ENCODE data around the gene DNAJC16. TPM values are rescaled to one million over a fixed set of nuclear protein-coding genes. Genes with fewer than 3 reads are reported as not detected.

DNAJC16 gene
- total RNA-seq, 1 experiment from 2014 or later, result 19.1 TPM

DNA sequence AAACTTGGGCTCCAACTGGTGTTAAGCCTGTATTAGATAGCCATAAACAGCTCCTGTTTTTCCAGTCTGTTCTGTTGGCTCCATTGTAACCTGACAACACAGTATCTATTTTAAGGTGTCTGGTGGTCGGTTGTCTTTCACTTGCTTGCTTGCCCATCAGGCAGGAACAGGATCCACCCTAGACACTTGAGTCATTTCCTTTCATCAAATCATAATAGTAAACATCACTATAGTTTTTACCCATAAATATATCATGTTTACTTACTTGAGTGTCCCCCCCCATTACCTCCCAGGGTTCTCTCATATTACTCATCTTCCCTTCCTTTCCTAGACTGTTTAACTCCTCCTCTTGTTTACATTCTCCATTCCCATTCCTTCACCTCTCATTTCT is 93.5 kb downstream of the DNAJC16 start:
- peak; percentile 66 for DNase-seq (ENCODE audit: low read depth)

DNA sequence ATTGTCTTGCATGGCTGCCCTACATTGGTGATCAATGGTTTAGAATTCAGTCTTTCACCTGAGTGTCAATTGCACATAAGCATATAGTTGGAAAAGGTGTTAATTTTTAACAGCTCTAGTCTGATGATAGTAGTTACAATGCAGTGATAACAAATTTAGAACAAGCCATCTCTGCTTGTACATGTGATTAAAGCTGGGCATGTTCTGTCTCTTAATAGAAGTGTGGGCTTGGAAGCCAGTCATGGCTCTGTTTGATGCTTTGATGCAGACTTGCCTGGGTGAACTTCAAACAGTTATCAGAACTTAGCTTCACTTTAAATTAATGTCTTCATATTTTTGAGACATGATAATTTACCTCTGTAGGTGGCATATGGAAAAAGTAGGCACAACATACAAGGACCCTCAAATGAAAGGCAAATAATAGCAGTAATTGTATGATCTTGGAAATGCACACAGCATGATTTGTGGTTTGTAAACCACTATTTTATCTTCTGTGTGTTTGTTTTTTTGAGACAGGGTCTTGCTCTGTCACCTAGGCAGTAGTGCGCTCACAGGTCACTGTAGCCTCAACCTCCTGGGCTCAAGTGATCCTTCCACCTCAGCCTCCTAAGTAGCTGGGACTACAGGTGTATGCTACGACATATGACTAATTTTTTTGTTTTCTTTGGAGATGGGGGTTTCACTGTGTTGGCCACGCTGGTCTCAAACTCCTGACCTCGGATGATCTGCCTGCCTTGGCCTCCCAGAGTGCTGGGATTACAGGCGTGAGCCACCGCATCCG is 94.4 kb downstream of the DNAJC16 start:
- DNase-seq (ENCODE audit: low read depth), result no peak

DNA sequence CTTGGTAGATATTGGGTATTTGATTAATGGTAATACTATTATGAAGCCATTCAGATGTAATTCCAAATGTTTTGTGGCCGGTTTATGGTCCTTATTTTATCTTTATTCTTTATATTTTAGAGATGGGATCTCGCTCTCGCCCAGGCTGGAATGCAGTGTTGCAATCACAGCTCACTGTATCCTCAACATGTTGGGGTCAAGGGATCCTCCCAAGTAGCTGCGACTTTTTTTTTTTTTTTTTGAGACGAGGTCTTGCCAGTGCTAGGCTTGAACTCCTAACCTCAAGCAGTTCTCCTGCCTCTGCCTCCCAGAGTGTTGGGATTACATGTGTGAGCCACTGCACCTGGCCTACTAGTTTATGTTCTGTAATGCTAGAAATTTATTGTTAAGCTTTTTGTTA is 95.3 kb downstream of the DNAJC16 start:
- no peak for DNase-seq (ENCODE audit: low read depth)

DNA sequence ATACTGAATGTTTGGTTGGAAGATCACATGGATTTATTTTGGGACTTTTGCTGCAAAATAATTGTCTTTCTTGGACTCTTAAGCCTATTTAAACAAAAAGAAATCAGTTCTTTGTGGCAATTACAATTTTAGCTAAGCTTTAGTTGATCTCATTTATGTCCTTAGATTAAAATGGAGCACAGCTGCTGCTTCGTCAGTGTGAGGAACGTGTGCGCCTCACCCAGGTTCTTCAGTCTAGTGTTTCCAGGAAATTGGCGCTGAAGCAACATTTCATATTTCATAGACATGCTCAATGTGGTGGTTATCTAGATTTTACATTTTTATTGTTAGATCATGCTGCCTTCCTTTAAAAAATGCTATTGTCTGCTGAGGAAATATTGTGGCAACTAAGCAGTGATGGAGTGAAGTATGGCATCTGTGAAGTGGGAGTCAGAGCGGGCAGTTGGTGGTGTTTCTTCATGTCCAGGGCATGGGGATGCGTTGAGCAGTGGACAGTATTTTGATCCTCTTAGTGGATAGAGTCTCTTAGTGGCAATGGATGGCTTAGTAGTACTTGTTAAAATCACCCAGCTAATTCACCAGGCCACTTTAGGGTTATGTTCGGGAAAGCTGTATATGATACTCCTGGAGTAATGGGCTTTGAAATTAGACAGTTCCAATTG is 96.2 kb downstream of the DNAJC16 start:
- DNase-seq (ENCODE audit: low read depth), result no peak

DNA sequence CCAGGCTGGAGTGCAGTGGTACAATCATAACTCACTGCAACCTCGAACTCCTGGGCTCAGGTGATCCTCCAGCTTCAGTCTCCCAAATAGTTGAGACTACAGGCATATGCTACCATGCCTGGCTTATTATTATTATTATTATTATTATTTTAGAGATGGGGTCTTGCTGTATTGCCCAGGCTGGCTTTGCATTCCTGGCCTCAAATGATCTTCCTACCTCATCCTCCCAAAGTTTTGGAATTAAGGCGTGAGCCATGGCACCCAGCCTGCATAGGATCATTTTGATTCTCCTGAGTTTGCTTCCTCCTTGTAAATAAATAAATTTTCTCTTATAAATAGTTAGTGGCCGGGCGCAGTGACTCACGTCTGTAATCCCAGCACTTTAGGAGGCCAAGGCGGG is 96.8 kb downstream of the DNAJC16 start:
- DNase-seq (ENCODE audit: low read depth), result no peak

DNA sequence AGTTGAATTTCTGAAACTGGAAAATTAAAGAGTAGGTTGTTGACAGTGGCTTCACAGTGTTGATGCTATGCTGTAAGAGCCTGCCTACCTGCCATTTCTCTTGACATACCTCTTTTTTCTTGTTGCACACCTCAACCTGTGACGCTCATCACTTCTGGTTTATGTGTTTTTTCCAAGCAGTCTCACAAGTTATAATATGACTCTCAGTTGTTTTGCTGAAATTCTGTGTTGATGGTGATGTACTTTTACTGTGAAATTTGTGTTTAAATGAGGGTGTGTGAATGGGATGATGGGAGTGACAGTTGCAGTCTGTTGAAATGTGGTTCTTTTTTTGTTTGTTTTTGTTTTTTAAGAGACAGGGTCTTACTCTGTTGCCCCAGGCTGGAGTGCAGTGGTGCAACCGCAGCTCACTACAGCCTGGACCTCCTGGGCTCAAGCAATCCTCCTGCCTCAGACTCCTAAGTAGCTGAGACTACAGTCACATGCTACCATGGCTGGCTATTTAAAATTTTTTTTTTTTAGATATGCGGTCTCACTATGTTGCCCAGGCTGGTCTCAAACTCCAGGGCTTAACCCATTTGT is 97.6 kb downstream of the DNAJC16 start:
- no peak for DNase-seq (ENCODE audit: low read depth)

DNA sequence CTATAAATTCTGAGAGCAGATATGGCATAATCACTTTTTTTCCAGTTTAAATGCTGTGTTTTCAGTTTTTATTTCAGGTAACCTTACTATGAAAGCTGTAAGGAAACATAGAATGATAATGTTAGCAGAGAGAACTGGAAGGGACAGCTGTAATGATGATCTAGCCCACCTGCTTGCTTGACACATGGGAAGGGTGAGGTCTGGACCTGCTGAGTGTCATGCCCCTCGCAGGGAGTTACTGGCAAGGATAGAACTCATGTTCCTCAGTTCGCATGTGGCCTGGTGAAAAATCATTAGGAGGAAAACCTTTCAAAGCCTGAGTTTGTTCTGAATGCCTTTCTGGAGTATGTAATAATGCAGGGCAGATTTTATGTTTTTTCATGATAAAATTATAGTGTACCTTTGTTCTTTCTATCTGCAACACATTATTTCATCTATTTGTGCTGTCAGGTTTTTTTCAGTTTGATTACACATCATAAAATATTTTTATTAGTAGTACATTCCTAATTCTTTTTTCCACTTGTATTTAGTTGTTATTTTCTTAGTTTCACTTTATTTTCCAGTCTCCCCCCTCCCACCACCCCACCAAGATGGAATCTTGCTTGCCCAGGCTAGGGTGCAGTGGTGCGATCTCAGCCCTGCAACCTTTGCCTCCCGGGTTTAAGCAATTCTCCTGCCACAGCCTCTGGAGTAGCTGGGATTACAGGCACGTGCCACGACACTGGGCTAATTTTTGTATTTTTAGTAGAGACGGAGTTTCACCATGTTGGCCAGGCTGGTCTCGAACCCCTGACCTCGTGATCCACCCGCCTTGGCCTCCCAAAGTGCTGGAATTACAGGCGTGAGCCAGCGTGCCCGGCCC is 98.6 kb downstream of the DNAJC16 start:
- DNase-seq (ENCODE audit: low read depth), result no peak

Other genes starting within 250 kb of the DNAJC16 start
- gene EFHD2, start 117.0 kb upstream of the DNAJC16 start, total RNA-seq (2014; rRNA removed), result 75.9 and 76.5 TPM in 2 replicates
- not detected in 2 replicates for gene CTRC, start 88.4 kb upstream of the DNAJC16 start, total RNA-seq (2014; rRNA removed)
- gene CELA2A, start 70.1 kb upstream of the DNAJC16 start, total RNA-seq (2014; rRNA removed), result not detected in 2 replicates
- gene CELA2B, start 50.7 kb upstream of the DNAJC16 start, total RNA-seq (2014; rRNA removed), result not detected in 2 replicates
- gene CASP9, start 2.6 kb upstream of the DNAJC16 start, total RNA-seq (2014; rRNA removed), result 8.2 and 11.3 TPM in 2 replicates
- 2.6 and 3.7 TPM in 2 replicates for gene AGMAT, start 58.2 kb downstream of the DNAJC16 start, total RNA-seq (2014; rRNA removed)
- gene DDI2, start 90.6 kb downstream of the DNAJC16 start, total RNA-seq (2014; rRNA removed), result 6.2 and 10.8 TPM in 2 replicates
- gene PLEKHM2, start 157.5 kb downstream of the DNAJC16 start, total RNA-seq (2014; rRNA removed), result 31.9 and 37.0 TPM in 2 replicates
- gene SLC25A34, start 209.4 kb downstream of the DNAJC16 start, total RNA-seq (2014; rRNA removed), result 0.19 and 0.40 TPM in 2 replicates
- 0.11 TPM in 1 of 2 replicates, not detected in the other for gene TMEM82, start 215.7 kb downstream of the DNAJC16 start, total RNA-seq (2014; rRNA removed)
- gene FBLIM1, start 231.9 kb downstream of the DNAJC16 start, total RNA-seq (2014; rRNA removed), result 10.3 and 10.4 TPM in 2 replicates